ENCODE data around the gene SH3RF3.

DNA sequence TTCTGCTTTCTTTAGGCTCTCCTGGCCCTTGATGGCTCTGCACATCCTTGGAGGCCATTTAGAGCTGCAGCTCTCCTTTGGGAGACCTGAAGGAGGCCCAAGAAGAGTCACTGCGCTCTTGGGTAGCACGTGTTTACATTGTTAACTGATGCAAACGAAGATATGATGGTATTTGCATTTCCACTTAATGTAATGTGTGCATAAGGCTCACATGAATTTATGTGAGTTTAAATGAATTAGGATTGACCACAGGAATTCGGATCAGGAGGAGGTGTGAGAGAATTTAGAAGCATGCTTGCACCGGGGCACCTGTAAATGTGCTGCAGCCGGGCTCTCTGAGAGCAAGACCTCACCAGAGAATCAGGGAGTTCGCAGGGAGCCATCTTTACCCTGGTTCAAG, 7.5 kb downstream of the SH3RF3 start:
- no peak for TF ChIP-seq POLR2A (IDR thresholded peaks at IDR 0.05)
- TF ChIP-seq, protein P1, sequence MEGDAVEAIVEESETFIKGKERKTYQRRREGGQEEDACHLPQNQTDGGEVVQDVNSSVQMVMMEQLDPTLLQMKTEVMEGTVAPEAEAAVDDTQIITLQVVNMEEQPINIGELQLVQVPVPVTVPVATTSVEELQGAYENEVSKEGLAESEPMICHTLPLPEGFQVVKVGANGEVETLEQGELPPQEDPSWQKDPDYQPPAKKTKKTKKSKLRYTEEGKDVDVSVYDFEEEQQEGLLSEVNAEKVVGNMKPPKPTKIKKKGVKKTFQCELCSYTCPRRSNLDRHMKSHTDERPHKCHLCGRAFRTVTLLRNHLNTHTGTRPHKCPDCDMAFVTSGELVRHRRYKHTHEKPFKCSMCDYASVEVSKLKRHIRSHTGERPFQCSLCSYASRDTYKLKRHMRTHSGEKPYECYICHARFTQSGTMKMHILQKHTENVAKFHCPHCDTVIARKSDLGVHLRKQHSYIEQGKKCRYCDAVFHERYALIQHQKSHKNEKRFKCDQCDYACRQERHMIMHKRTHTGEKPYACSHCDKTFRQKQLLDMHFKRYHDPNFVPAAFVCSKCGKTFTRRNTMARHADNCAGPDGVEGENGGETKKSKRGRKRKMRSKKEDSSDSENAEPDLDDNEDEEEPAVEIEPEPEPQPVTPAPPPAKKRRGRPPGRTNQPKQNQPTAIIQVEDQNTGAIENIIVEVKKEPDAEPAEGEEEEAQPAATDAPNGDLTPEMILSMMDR (IDR thresholded peaks at IDR 0.05), result no peak

All from vagina (tissue), 2 donors.